ENCODE measurements around the gene RBM45. TPM values are rescaled to one million over a fixed set of nuclear protein-coding genes. Genes with fewer than 3 reads are reported as not detected.
A peak's percentile ranks its signal among the peaks of the same experiment; 100 is the strongest.
"Not testable (repeated sequence)": the region's sequence is repeated elsewhere in the genome, so short reads cannot be mapped to it uniquely, and the experiment has no call there.

RBM45 gene, protein sequence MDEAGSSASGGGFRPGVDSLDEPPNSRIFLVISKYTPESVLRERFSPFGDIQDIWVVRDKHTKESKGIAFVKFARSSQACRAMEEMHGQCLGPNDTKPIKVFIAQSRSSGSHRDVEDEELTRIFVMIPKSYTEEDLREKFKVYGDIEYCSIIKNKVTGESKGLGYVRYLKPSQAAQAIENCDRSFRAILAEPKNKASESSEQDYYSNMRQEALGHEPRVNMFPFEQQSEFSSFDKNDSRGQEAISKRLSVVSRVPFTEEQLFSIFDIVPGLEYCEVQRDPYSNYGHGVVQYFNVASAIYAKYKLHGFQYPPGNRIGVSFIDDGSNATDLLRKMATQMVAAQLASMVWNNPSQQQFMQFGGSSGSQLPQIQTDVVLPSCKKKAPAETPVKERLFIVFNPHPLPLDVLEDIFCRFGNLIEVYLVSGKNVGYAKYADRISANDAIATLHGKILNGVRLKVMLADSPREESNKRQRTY
- total RNA-seq = 10 to 100 TPM in 1 of 2 donors, 1 to 10 TPM in 1; 4.9 to 12.3 TPM

DNA sequence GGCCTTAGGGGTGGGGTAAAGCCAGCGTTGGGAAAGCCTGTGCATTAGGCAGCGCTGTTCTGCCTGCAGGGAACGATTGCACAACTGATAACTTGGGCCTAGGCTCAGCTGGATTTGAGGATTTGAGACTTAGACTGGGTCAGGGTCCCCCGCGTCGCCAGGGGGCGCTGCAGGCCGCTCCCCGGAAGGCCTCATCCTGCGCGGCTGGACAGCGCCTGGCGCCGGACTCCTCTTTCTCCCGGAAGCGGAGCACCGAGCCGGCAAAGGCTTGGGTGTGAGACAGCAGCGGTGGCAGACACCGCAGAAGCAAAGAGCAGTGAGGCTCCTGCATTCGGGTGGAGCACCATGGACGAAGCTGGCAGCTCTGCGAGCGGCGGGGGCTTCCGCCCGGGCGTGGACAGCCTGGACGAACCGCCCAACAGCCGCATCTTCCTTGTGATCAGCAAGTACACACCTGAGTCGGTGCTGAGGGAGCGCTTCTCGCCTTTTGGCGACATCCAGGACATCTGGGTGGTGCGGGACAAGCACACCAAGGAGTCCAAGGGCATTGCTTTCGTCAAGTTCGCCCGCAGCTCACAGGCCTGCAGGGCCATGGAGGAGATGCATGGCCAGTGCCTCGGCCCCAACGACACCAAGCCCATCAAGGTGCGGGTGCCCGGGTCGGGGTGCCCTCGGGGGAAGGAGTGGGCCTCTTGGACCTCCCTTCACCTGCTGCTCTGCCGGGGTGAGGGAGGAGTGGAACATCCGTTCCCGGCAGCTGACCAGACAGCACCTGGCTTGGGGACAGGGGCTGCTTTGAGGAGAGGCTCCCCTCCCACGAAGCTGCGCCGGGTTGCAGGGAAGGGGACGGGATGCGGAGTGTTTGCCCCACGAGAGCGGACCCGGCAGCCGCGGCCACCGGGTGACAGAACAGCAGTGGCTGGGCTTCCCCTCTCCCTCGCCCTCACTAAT is at the start of gene RBM45:
RBM45 (plus strand) TSS at position 236 of the 951 bp plus-strand sequence; CDS start at position 346, 110 bp downstream.
- DNase-seq (ENCODE audit: low spot score in 2 of 2) (peak; percentile 88 to 92), ATAC-seq (peak; percentile 92 to 95)
- Mint-ChIP-seq H3K9me3 (peaks cover 0 to 5% of the 10 kb centered on the region in 2 donors), H3K27ac (peak within 1 kb of the TSS; percentile 91 to 93), H3K36me3 (peaks cover 0 to 9% of the 10 kb centered on the region in 2 donors)

- peak in 1 of 2 donors; percentile 18 for ATAC-seq
- Mint-ChIP-seq H3K36me3 (no peaks in the 10 kb centered on the region), H3K27ac (no peak overlapping the region), H3K9me3 (no peaks in the 10 kb centered on the region)
- DNase-seq (ENCODE audit: low spot score in 2 of 2) = no peak
Observed at GRCh38 chr2:178066324-178066723, 45.9 kb upstream of the RBM45 start.

DNA sequence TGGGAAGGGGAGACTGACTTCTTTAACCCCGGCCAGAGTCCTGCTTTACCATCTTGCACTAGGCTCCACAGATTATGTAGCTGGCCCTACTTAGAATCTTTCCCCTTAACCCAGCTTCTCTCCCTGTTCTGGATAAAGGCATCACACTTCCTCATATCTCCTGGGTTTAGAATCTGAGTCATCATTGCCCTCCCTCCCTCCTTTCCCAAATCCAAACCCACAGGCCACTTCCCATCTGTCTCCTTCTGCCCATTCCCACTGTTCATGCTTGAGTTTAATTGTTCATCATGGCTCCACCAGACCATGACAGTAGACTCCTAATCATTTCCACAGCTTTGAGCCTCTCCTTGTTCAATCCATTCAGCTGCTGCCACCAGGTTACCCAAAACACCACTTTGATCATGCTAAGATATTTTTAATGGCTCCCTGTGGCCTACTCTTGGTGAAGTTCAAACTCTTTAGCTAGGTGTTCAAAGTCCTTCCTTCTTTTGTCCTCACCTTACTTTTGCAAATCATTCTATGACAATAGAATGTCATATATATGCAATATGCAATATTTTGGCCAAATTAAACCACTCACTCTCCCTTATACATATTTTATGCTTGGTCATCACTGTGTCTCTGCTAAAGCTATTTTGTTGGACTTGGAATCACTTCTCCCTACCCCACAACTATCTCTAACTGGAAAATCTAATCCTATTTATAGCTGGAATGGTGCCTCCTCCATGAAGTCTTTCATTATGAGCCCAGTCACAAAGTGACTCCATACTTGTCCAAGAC is 45.2 kb upstream of the RBM45 start:
- H3K27ac Mint-ChIP-seq = no peak overlapping the region
- DNase-seq (ENCODE audit: low spot score in 2 of 2) (no peak), ATAC-seq (no peak)
- no peaks in the 10 kb centered on the region for H3K9me3 Mint-ChIP-seq
- H3K36me3 Mint-ChIP-seq = no peaks in the 10 kb centered on the region

GRCh38 chr2:178068823-178069454 is 43.3 kb upstream of the RBM45 start:
- no peak for DNase-seq (ENCODE audit: low spot score in 2 of 2)
- H3K27ac Mint-ChIP-seq = no peak overlapping the region
- H3K9me3 Mint-ChIP-seq = no peaks in the 10 kb centered on the region
- no peak for ATAC-seq
- H3K36me3 Mint-ChIP-seq = peaks cover 0 to 5% of the 10 kb centered on the region in 2 donors

DNA sequence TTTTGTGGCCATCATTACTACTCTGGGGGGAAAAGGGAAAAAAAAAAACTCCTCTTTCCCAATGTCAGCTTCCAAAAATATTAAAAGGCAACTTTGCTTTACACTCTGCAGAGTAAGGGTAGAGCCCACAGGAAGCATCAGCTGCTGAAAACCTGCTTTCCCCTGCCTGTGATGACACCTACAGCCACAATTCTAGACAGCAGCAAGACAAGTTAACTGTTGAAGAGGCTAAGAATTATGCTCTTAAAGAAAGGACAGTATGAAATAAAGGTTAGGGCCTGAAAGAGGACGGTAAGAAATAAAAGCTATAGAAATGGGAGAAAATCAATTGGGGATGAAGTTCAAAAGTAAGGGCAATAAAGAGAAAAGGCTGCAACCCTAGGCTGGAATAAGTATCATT is 42.7 kb upstream of the RBM45 start:
- no peak for DNase-seq (ENCODE audit: low spot score in 2 of 2)
- Mint-ChIP-seq H3K9me3 (no peaks in the 10 kb centered on the region), H3K36me3 (peaks cover 0 to 5% of the 10 kb centered on the region in 2 donors), H3K27ac (no peak overlapping the region)
- no peak for ATAC-seq

DNA sequence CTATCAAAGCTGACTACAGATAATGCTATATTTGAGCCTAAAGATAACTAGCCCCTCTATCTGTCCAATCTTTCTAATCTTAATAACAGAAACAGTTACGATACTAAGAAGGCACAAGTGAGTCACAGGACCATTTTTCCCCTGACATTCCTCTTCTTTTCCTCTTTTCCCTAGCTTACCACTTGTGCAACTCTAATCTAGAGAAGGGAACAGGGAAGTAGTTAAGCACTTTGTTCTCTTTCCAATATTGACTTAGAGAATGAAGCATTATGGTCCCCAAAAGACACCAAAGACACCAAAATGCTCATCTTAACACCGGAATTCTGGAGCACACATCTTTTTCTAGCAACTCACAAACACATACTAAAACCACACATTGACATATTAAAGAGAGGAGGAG is 41.4 kb upstream of the RBM45 start:
- Mint-ChIP-seq H3K27ac (no peak overlapping the region), H3K9me3 (no peaks in the 10 kb centered on the region), H3K36me3 (peaks cover 0 to 5% of the 10 kb centered on the region in 2 donors)
- ATAC-seq (no peak), DNase-seq (ENCODE audit: low spot score in 2 of 2) (no peak)

DNA sequence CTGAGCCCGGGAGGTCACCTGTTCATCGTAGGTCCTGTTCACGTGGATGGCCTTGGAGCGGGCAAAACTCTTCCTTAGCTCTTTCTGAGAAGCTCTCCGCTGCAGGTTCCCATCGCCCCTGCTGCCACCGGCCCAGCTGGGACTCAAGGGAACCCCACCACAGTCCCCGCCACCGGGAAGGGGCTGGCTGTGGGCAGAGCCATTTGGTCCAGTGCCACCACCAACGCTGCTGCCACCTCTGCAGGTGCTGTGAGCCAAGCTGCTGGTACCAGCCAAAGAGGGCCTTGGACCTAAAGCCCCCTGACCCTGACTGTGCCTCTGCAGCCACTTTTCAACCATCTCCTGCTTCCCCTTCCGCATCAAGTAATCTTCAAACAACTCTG is 40.2 kb upstream of the RBM45 start:
- Mint-ChIP-seq H3K27ac (no peak overlapping the region), H3K9me3 (no peaks in the 10 kb centered on the region), H3K36me3 (peaks cover 0 to 5% of the 10 kb centered on the region in 2 donors)
- no peak for ATAC-seq
- no peak for DNase-seq (ENCODE audit: low spot score in 2 of 2)

GRCh38 chr2:178072383-178073301 is 39.6 kb upstream of the RBM45 start, which contains the start of gene PDE11A:
TSS of gene PDE11A (minus strand) at chr2:178072777. CDS start at chr2:178072437, 340 bp downstream.
- peak in 1 of 2 donors; percentile 60 for DNase-seq (ENCODE audit: low spot score in 2 of 2)
- Mint-ChIP-seq H3K9me3 (no peaks in the 10 kb centered on the region), H3K36me3 (peaks cover 0 to 5% of the 10 kb centered on the region in 2 donors), H3K27ac (no peak within 1 kb of the TSS)
- ATAC-seq = peak; percentile 81 to 100

DNA sequence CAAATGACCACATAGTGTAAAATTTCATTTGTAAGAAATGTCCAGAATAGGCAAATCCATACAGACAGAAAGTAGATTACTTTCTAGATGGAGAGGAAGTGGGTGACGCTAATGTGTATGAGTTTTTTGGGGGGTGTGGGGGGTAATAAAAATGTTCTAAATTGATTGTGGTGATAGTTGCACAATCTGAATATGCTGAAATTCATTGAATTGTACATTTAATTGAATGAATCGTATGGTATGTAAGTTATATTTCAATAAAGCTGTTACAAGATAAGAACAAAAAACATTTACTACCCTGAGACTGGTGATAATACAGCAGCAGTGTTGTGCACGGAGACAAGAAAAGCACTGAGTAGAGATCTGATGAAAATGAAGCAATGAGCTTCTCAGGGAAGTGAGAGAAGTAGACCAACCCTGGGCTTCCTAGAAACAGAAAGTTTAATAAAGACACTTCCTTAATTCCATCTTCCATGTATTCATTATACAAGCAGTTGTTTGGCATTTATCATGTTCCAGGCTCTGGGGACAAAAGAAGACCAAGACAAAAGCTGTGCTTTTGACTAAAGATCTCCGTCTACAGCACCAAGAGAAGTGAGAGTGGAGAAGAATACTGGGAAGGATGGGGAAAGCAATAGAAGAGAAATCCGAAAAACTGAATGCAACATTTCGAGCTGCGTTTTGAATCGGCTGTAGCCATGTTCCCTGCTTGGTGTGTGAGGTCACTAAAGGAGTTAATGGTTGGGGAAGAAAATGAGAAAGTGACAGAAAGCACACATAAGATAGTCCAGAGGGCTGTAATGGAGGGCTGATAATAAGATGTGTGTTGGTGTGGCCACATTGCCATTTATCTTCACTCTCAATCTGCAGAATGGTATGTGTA is 37.9 kb upstream of the RBM45 start:
- ATAC-seq (no peak), DNase-seq (ENCODE audit: low spot score in 2 of 2) (no peak)
- Mint-ChIP-seq H3K9me3 (no peaks in the 10 kb centered on the region), H3K36me3 (peaks cover 0 to 5% of the 10 kb centered on the region in 2 donors), H3K27ac (no peak overlapping the region)

DNA sequence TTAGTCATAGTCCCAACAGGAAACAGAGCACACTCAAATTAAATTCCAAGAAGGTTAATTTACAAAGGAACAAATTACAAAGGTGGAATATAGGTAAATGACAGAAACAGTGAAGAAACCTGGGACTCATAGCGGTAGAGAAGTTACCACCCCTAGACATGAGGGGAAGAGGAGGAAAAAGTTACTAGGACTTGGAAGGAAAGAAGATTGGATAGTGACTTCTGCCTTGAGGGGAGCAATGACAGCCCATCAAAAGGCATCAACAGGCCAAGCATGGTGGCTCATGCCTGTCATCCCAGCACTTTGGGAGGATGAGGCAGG is 37.3 kb upstream of the RBM45 start:
- Mint-ChIP-seq H3K27ac (no peak overlapping the region), H3K9me3 (no peaks in the 10 kb centered on the region), H3K36me3 (peaks cover 0 to 5% of the 10 kb centered on the region in 2 donors)
- ATAC-seq (no peak), DNase-seq (ENCODE audit: low spot score in 2 of 2) (no peak)

DNA sequence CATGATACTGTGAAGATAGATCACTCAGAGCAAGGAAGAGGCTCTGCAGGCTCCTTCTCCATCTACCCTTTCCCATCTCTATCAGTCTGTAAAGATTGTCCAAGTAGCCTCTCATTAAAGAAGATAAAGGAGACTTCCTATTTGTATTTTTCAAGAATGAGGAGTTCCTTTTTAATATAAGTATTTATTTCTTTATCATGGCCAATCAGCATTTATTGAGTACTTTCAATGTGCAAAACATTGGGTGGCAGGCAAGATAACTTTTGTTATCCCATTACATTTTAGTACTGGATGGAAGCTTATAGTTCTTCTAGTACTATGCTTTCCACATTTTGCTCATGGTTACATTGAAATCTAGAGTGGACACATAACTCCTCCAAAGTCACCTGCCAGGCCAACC is 36.1 kb upstream of the RBM45 start:
- Mint-ChIP-seq H3K9me3 (no peaks in the 10 kb centered on the region), H3K27ac (no peak overlapping the region), H3K36me3 (peaks cover 0 to 5% of the 10 kb centered on the region in 2 donors)
- ATAC-seq (no peak), DNase-seq (ENCODE audit: low spot score in 2 of 2) (no peak)

DNA sequence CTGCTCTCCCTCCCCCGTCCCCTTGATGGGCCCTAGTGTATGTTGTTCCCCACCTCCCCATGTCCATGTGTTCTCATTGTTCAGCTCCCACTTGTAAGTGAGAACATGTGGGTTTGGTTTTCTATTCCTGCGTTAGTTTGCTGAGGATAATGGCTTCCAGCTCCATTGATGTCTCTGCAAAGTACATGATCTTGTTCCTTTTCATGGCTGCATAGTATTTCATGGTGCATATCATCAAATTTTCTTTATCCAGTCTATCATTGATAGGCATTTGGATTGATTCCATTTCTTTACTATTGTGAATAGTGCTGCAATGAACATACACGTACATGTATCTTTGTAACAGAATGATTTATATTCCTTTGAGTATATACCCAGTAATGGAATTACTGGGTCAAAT is 33.0 kb upstream of the RBM45 start:
- ATAC-seq; H3K27ac Mint-ChIP-seq; DNase-seq (ENCODE audit: low spot score in 2 of 2); H3K9me3 Mint-ChIP-seq; H3K36me3 Mint-ChIP-seq: not testable (repeated sequence)

- Mint-ChIP-seq H3K36me3 (no peaks in the 10 kb centered on the region), H3K9me3 (no peaks in the 10 kb centered on the region), H3K27ac (no peak overlapping the region)
- DNase-seq (ENCODE audit: low spot score in 2 of 2) (no peak), ATAC-seq (no peak)
Observed at GRCh38 chr2:178082408-178083045, 29.7 kb upstream of the RBM45 start.

DNA sequence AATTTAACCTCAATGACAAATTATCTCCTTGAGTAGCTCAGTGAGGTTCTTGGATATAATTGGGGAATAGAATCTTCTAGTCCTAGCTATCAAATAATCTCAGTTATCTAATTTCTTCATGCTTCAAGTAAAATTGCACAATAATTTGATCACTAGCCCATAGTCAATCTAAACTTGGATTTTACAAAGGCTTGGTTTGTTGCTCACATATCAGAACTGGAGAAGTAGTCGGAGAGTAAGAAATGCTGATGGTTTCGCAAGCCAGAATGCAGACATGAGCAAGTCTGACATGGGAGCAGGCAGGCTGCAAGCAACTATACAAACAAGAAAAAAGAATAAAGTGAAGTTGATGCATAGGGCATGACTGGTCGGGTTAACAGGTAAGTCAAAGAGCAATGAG is 28.0 kb upstream of the RBM45 start:
- Mint-ChIP-seq H3K36me3 (no peaks in the 10 kb centered on the region), H3K27ac (no peak overlapping the region), H3K9me3 (no peaks in the 10 kb centered on the region)
- ATAC-seq (no peak), DNase-seq (ENCODE audit: low spot score in 2 of 2) (no peak)
